ENCODE results near the gene BRI3BP.
"Not testable (repeated sequence)": the region's sequence is repeated elsewhere in the genome, so short reads cannot be mapped to it uniquely, and the experiment has no call there.

BRI3BP gene

GRCh38 chr12:125070112-125070511 lies 76.7 kb downstream of the BRI3BP start:
- DNase-seq, result peak; percentile 1 to 51

DNA sequence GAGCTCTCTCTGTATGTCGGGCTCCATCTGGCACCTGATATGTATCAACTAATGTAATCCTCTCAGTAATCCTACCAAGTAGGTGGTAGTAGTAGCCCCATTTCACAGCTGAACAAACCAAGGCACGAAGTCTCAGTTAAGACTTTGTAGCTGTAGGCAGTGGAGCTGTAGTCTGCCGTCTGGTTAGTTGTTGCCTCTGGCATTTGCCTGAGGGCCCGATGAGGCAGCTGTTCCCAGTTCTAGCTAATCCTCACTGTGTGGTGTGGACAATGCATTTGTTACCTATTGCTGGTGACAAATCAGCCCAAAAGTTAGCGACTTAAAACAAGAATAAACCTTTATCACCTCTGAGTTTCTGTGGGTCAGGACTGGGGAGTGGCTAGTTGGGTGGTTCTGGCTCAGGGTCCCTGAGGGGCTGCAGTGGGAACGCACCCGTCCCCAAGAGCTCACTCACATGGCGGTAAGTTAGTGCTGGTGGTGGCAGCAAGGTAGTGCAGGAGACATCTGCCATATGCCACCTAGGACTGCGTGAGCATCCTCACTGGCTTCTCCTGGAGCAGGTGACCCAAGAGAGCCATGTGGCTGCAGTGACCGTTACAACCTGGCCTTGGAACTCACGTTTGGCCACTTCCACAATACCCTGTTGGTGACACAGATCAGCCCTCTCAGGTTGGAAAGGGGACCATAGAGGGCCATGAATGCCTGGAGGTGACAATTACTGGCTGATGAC lies 77.4 kb downstream of the BRI3BP start:
- no peak for DNase-seq

DNA sequence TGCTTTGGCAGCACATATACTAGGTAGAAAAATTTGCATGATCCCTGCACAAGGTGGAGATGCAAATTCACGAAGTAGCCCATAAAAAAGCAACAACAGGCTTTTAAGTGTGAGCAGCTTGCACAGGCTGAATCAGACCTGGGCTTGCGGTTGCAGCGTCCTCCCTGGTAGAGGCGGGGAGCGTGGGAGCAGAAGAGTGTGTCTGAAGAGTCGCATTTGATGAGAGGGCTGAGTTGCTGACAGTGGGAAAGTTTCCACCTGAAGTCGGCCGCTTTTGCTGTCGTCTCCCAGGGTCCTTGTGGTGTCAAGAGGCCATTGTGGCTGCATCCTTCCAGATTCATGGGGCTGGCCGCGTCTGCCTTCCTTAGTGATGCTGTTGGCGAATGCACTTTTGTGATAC lies 78.0 kb downstream of the BRI3BP start:
- no peak for DNase-seq

DNA sequence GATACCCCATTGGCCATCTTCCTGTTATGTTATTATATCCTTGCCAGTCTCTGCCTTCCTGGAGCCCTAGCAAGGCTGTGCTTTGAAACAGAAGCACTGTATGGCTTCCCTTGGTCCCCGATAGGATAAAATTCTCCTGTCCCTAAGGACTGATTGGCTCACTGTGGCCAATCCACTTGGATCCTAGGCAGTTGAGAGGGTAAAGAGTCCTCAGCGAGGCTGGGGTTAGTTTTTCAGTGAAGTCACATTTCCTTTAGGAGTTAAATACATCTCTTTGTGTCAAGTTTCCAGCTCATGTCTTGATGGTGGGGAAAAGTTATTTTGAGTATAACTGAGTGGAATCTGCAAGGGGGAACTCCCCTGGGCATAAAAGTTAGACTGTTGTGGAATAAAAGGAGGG lies 79.1 kb downstream of the BRI3BP start:
- no peak for DNase-seq

- not testable (repeated sequence) for DNase-seq
These were observed 80.8 kb downstream of the BRI3BP start for GRCh38 chr12:125074294-125074693.

DNA sequence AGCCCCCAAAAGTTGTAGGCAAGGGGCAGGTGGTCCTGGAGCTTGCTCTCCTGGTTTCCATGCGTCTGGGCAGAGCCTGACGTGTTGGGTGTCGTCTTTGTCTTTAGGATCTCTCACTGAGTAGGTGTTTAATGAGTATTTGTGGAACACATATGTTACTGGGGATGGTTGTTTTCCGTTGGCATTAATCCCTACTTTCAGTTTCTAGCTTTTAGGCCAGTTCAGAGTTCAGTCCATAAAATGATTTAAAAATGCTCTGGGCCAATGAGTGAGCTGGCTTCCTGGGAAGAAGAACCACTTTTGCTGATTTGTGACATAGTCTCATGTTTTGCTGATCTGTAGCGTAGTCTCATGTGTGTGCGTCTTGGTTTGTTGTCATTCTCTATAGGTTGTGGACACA lies 82.7 kb downstream of the BRI3BP start:
- no peak for DNase-seq

GRCh38 chr12:125079084-125079483 lies 85.6 kb downstream of the BRI3BP start:
- DNase-seq, result no peak

- no peak for DNase-seq
These were observed 86.5 kb downstream of the BRI3BP start for GRCh38 chr12:125079648-125080645.

Measured in NCI-H524 (cell line).